ENCODE measurements around the gene STK39. TPM values are rescaled to one million over a fixed set of nuclear protein-coding genes. Genes with fewer than 3 reads are reported as not detected.
A peak's percentile ranks its signal among the peaks of the same experiment; 100 is the strongest.

Gene STK39
- total and polyA plus RNA-seq, 2 of the 4 experiments (the other 2 are of a cell fraction) = 11.8 to 16.4 TPM

GRCh38 chr2:168149986-168150385 lies 97.4 kb downstream of the STK39 start:
- Histone ChIP-seq H3K27me3 (ENCODE audit: control insufficient read depth, insufficient read depth, low read length) (no peaks in the 10 kb centered on the region), H2BK120ac (ENCODE audit: low read depth, low read length) (no peak overlapping the region), H3K4me3 (ENCODE audit: insufficient read depth, low read depth, low read length) (no peak overlapping the region), H3K79me1 (ENCODE audit: low read depth in 1 of 2, low read length in 2 of 2) (peaks cover 13 to 57% of the 10 kb centered on the region in 2 experiments; a peak in 3 of 4 replicates), H3K9me3 (ENCODE audit: control insufficient read depth, insufficient read depth, low read length) (no peaks in the 10 kb centered on the region), H3K36me3 (ENCODE audit: control insufficient read depth, insufficient read depth, low read length) (no peaks in the 10 kb centered on the region), H4K91ac (ENCODE audit: insufficient read depth, low read depth, low read length) (no peak overlapping the region), H3K56ac (ENCODE audit: extremely low read depth, insufficient read depth, low read length) (no peak overlapping the region), H3K4me1 (ENCODE audit: control insufficient read depth, insufficient read depth, low read length) (peaks cover 13% of the 10 kb centered on the region), H4K8ac (ENCODE audit: low read depth in 2 of 2, low read length in 2 of 2) (no peak overlapping the region), H2BK20ac (ENCODE audit: low read depth, low read length) (no peak overlapping the region), H4K5ac (ENCODE audit: low read depth, low read length) (0 out of 2 replicates have a peak overlapping the region, but pooled peaks have one; percentile 17), H2BK15ac (ENCODE audit: low read depth, low read length) (no peak overlapping the region), H3K9ac (ENCODE audit: low read depth, low read length) (no peak overlapping the region), H2AK5ac (ENCODE audit: low read depth, low read length) (no peak overlapping the region), H2AFZ (replicated peaks; ENCODE audit: low read length, poor library complexity) (no peak overlapping the region), H3K23ac (ENCODE audit: low read depth, low read length) (no peak overlapping the region), H3K18ac (ENCODE audit: low read depth, low read length) (no peak overlapping the region), H4K20me1 (ENCODE audit: insufficient read depth, low read length) (peaks cover 2% of the 10 kb centered on the region; the same call in 1 of the 2 replicates), H3K9me1 (ENCODE audit: insufficient read depth, low read length) (peaks cover 16% of the 10 kb centered on the region), H3K14ac (replicated peaks; ENCODE audit: low read depth, low read length) (no peak overlapping the region), H3K4me2 (ENCODE audit: low read depth, low read length) (no peak overlapping the region), H3K4ac (ENCODE audit: low read depth, low read length) (no peak overlapping the region), H2BK5ac (ENCODE audit: low read depth, low read length, poor library complexity, severe bottlenecking) (no peak overlapping the region), H2AK9ac (replicated peaks; ENCODE audit: low read depth, low read length, poor library complexity) (no peak overlapping the region), H3K27ac (ENCODE audit: insufficient read depth, low read length) (no peak overlapping the region)
- CTCF ChIA-PET = no interaction called here
- ATAC-seq (ENCODE audit: low read depth) (no peak), DNase-seq (no peak)
- BruUV-seq (replicated peaks) = no TSS peak
- dilution Hi-C loops (cut with HindIII; ENCODE audit: low sequenced_read_pairs, unreplicated experiment) = no loop called here
- in situ Hi-C loops (cut with MboI; ENCODE audit: low sequenced_read_pairs) = loop anchor here (25.0 kb wide), 1 partner anchor 737 kb away; the partner anchor contains the start of gene SPC25
- POLR2A ChIA-PET (ENCODE audit: unreplicated experiment) = no interaction called here
- no peak for TF ChIP-seq POLR2A (IDR thresholded peaks at IDR 0.05; ENCODE audit: low read depth, low read length)
- no peak for TF ChIP-seq MAFK (IDR thresholded peaks at IDR 0.05; ENCODE audit: low read depth, low read length)
- no peak for TF ChIP-seq RAD21 (IDR thresholded peaks at IDR 0.05; ENCODE audit: low read length)
- TF ChIP-seq RFX5 (IDR thresholded peaks at IDR 0.05; ENCODE audit: low read depth, low read length) = no peak
- TF ChIP-seq RCOR1 (IDR thresholded peaks at IDR 0.05; ENCODE audit: insufficient replicate concordance, low read length) = no peak
- no peak for TF ChIP-seq BHLHE40 (IDR thresholded peaks at IDR 0.05; ENCODE audit: low read depth, low read length)
- intact Hi-C loops (cut with micrococcal nuclease) = no loop called here
- no CpG with 5 or more reads among the region's 6 CpGs for WGBS, 2 experiments (ENCODE audit: extremely low coverage in 2 of 2, insufficient read length in 1 of 2)
